COLO829 (cell line): ENCODE data around the gene ADD1.
"Not testable (repeated sequence)": the region's sequence is repeated elsewhere in the genome, so short reads cannot be mapped to it uniquely, and the experiment has no call there.

ENCODE experiments used
- DNase-seq: peaks from one replicate; pipeline ENCODE4 v3.0.0; 2012; ENCODE audit warnings: low spot score

Gene ADD1

GRCh38 chr4:2944586-2945526, 101.2 kb downstream of the ADD1 start:
- DNase-seq: no peak

- not testable (repeated sequence) for DNase-seq
Measured at GRCh38 chr4:2945619-2946604, 102.3 kb downstream of the ADD1 start.

GRCh38 chr4:2946812-2947600, 103.4 kb downstream of the ADD1 start:
- no peak for DNase-seq

DNA sequence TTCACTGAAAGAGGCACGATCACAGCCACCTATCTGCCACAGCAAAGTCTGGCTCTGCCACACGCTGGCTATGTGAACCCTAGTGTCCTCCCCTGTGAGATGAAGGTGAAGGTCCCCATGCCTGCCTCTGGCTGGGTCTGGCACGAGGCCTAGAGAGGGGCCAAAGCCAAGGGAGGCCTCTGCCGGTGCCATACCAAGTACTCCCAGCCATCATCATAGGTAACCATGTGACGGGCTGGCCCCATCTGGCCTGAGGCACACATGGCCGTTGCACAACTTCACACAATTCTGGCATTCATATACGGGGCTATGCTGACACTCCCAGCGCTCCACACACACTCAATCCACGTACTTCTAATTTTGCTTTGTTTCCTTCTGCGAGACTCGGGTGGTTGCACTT, 104.3 kb downstream of the ADD1 start:
- DNase-seq: no peak

DNA sequence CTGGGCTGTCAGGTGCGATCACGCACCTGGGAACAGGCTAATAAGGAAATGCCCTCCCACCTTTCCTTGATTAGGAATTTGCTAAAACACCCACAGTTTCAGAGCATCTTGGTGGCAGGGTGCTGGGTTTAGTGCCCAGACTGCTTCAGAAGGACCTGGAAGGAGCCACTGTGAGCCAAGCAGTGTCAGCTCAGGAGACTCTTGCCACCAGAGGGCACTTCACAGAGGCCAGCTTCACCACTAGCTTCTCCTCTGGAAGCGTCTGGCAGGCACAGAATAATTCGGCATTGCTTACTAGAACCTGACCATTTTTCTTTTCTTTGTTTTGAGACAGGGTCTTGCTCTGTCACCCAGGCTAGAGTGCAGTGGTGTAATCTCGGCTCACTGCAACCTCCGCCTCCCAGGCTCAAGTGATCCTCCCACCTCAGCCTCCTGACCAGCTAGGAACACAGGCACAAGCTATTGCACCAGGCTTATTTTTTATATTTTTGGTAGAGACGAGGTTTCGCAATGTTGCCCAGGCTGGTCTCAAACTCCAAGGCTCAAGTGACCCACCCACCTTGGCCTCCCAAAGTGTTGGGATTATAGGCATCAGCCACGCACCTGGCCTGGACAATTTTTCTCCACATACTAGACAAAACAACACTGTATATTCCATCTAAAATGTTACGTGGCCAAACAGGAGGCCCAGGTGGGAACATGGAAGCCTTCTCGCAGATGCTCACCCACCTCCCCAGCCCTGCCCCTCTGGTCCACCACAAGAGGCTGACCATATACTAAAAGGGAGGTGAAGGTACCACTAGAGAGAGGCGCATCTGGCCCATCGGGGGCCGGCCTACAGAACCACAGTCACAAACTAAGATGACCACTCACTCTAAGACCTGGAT, 105.5 kb downstream of the ADD1 start:
- DNase-seq: no peak

GRCh38 chr4:2949782-2950125, 106.1 kb downstream of the ADD1 start:
- no peak for DNase-seq

DNA sequence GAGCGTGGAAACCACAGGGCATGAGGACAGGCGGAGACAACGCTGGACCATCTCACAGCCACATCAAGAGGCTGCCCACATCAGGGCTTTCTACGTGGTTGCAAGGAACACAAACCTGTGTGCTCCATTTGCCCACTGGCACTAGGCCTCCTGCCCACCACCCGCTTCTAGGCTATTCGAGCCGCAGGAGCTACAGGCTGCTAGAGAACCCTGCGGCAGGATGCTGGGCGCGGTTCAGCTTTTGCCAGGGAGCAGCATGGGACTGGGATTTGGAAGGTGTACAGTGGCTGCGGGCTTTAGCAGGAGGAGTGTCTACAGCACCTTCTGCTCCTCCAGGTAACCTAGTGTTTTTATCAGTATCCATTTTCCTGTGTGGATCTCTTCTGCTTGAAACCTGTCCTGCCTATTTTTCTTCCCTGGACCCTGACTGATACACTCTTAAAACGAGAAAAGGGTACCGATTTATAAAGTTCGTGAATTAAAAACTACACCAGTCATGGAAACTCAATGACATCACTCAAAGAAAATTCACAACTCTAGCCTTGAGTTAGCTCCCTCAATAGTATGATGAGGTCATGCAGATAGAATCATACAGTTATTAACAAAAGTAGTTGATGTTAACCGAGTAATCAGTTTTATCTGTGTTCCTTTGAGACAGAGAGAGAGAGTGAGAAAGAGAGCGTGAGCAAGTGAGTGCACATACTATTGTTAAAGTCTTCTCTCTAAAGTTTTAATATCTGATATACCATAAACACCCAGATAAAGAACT, 106.8 kb downstream of the ADD1 start:
- no peak for DNase-seq

- DNase-seq: no peak
Measured at GRCh38 chr4:2953496-2953895, 109.9 kb downstream of the ADD1 start.

- no peak for DNase-seq
Measured at GRCh38 chr4:2954358-2955185, 110.9 kb downstream of the ADD1 start.

- DNase-seq: not testable (repeated sequence)
Measured at GRCh38 chr4:2955186-2956044, 111.8 kb downstream of the ADD1 start.

DNA sequence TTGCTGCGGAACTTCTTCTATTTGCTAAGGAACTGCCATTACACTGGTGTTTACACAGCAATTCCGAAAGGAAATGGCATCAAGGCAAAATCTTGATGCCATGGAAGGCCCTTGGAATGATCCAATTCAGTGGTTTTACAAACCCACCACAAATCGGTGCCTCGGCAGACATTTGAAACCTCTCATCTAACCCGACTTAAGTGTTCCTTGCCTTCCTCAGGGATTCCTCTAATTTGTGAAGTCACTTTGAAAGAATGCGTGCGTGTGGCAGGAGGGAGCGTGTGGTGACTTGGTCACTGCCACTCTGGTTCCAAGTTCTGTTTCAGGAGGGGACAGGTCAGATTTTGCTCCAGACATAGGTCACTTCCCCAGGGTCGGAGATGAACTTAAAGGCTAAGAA, 114.8 kb downstream of the ADD1 start:
- DNase-seq: no peak

GRCh38 chr4:2960450-2960849, 116.8 kb downstream of the ADD1 start:
- not testable (repeated sequence) for DNase-seq

GRCh38 chr4:2961421-2961810, 117.8 kb downstream of the ADD1 start:
- no peak for DNase-seq

DNA sequence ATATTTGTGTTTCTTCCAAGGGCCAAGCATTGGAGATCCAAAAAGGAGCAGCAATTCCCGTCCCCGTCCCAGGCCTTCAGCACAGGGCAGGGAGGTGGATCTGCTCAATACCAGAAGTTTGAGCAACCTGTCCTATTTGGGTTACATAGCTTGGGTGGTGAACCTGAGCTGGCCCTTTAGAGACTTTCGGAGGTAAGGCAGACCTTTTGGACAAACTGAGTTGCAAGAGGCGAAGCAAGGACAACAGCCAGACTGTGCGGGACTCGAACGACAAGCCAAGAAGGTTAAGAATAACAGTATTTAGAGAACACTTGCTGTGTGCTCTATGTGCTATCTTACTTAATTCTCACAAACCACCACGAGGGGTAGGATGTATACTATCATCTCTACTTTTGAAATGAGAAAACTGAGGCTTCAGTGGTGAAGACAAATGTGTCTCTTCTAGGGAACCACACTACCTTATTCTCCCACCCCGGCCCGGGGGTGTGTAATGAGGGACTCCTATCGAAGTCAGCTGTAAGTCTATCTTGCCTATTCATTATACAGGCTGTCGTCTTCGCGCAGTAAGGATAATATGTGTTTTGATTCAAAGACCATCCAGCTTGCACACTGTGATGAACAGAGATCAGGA, 118.3 kb downstream of the ADD1 start:
- no peak for DNase-seq

DNA sequence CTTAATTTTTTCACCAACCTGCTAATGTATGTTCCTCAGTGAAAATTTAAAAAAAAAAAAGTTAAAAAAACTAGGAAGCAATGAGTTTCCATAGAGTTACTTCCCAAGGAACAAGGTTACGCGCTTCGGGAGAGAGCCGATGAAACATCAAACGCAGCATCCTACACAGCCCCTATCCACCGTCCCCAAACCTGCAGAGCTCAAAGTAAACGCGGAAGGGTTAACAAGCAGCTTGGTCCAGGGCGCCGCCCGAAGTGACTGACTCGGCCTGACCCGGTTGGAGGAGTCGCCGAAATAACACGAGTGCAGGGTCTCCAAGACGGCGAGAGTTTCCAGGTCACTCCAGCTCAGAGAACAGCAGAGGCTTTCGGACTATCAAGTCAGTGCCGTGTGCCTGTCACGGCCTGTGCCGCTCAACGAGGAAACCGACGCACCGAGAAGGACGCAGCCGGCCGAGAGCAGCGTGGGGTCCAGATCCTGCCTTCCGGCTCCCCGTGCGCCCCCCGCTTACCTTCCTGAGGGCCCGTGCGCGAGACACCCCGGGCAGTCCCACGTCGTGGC, 119.0 kb downstream of the ADD1 start:
- DNase-seq: no peak

DNA sequence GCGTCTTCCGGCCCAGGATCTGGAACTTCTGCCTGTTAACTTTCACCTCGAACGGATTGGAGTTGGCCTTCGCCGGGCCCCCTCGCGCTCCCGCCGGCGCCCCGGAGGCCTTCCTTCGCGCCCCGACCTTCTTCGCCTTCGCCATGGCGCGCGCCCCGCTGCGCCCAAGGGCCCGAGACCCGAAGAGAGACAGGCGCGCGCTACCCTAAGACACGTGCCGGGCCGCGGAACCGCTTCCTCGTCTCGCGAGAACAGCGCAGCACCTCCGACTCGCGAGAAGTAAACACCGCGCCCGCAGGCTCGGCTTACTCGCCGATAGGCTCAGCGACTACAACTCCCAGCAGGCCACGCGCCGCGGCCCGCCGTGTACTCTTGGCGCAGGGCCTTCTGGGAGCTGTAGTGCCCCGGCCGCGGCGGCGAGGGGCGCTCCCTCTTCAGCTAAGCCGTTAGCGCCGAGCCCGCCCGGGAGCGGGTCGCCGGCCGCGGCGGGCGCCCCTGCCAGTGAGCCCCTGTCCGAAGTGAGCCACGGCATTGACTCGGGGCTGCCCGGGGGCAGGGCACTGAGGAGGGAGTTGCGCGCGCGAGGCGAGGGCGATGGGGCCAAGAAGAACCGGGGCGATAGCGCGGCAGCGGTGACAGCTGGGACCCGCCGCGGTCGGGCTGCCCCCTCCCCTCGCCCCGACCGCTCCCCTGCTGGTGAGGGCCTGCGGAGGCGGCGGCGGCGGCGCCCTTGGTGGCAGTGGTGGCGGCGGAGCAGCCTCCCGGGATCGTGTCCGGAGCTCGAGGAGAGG, 119.7 kb downstream of the ADD1 start, which contains the start of the genes GRK4 and NOP14:
Gene GRK4 (plus strand): TSS at position 397 of the 791 bp plus-strand sequence. CDS start 500 bp downstream, outside the sequence.
Gene NOP14 (minus strand): TSS at position 232 of the 791 bp plus-strand sequence. CDS start 87 bp downstream, at position 145.
- DNase-seq: peak; percentile 94
